ENCODE results near the gene YTHDC2. TPM values are rescaled to one million over a fixed set of nuclear protein-coding genes. Genes with fewer than 3 reads are reported as not detected.

The YTHDC2 gene
- total and polyA plus RNA-seq, 10 of the 15 experiments (the other 5 are each of a cell fraction or from before 2014, with no cell fraction given): 3.8 to 25.8 (median 16.4) TPM

DNA sequence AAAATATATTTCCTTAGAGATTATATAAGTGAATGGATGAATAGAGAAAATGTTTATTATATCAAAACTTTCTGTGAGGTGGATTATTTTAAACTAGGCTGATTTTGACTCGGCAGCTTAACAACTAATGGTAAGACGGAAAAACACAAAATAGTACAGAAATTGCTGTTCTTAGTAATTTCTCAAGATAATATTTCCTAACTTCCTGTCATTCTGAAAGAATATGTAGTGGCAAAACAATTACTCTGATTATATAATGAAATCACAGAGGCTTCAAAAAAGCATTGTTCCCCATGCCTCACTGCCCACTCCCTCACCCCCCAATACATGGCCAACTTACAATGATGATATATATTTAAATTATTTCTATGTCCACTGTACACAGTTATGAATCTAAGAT, 85.4 kb downstream of the YTHDC2 start (continued):
- TF ChIP-seq, protein P1, sequence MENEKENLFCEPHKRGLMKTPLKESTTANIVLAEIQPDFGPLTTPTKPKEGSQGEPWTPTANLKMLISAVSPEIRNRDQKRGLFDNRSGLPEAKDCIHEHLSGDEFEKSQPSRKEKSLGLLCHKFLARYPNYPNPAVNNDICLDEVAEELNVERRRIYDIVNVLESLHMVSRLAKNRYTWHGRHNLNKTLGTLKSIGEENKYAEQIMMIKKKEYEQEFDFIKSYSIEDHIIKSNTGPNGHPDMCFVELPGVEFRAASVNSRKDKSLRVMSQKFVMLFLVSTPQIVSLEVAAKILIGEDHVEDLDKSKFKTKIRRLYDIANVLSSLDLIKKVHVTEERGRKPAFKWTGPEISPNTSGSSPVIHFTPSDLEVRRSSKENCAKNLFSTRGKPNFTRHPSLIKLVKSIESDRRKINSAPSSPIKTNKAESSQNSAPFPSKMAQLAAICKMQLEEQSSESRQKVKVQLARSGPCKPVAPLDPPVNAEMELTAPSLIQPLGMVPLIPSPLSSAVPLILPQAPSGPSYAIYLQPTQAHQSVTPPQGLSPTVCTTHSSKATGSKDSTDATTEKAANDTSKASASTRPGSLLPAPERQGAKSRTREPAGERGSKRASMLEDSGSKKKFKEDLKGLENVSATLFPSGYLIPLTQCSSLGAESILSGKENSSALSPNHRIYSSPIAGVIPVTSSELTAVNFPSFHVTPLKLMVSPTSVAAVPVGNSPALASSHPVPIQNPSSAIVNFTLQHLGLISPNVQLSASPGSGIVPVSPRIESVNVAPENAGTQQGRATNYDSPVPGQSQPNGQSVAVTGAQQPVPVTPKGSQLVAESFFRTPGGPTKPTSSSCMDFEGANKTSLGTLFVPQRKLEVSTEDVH (IDR thresholded peaks at IDR 0.05; ENCODE audit: low read depth, partially characterized antibody): no peak
- TF ChIP-seq NR2C1 (IDR thresholded peaks at IDR 0.05): no peak
- TF ChIP-seq MTA3 (IDR thresholded peaks at IDR 0.05; ENCODE audit: borderline replicate concordance, low read length): no peak
- TF ChIP-seq, protein P2, sequence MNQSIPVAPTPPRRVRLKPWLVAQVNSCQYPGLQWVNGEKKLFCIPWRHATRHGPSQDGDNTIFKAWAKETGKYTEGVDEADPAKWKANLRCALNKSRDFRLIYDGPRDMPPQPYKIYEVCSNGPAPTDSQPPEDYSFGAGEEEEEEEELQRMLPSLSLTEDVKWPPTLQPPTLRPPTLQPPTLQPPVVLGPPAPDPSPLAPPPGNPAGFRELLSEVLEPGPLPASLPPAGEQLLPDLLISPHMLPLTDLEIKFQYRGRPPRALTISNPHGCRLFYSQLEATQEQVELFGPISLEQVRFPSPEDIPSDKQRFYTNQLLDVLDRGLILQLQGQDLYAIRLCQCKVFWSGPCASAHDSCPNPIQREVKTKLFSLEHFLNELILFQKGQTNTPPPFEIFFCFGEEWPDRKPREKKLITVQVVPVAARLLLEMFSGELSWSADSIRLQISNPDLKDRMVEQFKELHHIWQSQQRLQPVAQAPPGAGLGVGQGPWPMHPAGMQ (IDR thresholded peaks at IDR 0.05; ENCODE audit: borderline replicate concordance): no peak
- no peak for TF ChIP-seq EED (IDR thresholded peaks at IDR 0.05; ENCODE audit: low read depth)

DNA sequence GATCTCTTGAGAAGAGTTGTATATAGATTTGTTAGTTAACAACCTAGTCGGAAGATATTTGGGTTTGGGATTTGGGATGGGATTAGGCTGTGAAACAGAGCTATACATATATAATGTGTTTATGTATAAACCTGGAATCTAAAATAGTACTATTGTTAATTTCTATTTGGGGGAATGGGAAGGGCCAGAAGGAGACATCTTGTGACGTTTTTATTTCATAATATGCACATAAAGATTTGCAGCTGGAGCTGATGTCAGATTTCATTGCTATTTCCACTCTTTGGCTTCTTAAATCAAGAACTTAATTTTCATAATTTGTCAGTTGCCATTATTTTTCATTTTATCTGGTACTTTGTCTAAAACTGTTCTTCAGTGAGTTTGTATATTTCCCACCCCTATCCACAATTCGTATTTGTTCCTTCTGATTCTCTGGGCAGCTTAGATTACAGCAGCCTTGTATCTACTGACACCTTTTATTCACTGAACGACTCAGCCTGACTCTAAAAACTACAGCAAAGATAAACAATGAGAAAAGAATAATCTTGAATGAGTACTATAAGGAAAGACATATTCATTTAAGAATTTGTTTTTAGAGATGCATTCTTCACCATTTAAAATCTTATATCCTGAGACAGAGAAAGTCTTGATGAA, 86.9 kb downstream of the YTHDC2 start:
- ChIA-PET RAD21 (ENCODE audit: unreplicated experiment) (interaction anchor here (0.7 to 2.5 kb wide), 3 partner anchors 8 to 604 kb away, joined by 3 to 7 read pairs (median 3); no protein-coding TSS in a partner anchor), POLR2A (no interaction called here), CTCF (interaction anchor here (2.7 to 2.9 kb wide), 2 partner anchors 12 to 605 kb away, joined by 10 to 11 read pairs; no protein-coding TSS in a partner anchor), SMC1A (ENCODE audit: uncharacterized antibody, unreplicated experiment) (interaction anchor here (1.5 to 2.3 kb wide), 2 partner anchors 10 to 11 kb away, joined by 4 to 9 read pairs; no protein-coding TSS in a partner anchor)
- Histone ChIP-seq H3K36me3 (ENCODE audit: control insufficient read depth in 2 of 2, insufficient read depth in 2 of 2, low read length in 1 of 2) (no peaks in the 10 kb centered on the region), H3K4me3 (no peak overlapping the region), H3K79me2 (ENCODE audit: control insufficient read depth, insufficient read depth, low read length) (no peaks in the 10 kb centered on the region), H3K4me1 (ENCODE audit: control insufficient read depth, insufficient read depth, low read length) (no peaks in the 10 kb centered on the region), H3K9me3 (replicated peaks; ENCODE audit: control insufficient read depth, insufficient read depth, low read length) (no peaks in the 10 kb centered on the region), H3K27me3 (replicated peaks in 1 of 2; ENCODE audit: control insufficient read depth in 2 of 2, insufficient read depth in 2 of 2, low read length in 1 of 2) (no peaks in the 10 kb centered on the region), H3K4me2 (ENCODE audit: control insufficient read depth, insufficient read depth) (no peak overlapping the region), H4K20me1 (ENCODE audit: control insufficient read depth, insufficient read depth) (no peaks in the 10 kb centered on the region), H3K27ac (ENCODE audit: control insufficient read depth, insufficient read depth) (no peak overlapping the region), H2AFZ (ENCODE audit: control insufficient read depth, low read depth, low read length) (no peak overlapping the region), H3K9ac (ENCODE audit: control insufficient read depth, insufficient read depth, low read length) (no peak overlapping the region)
- FAIRE-seq (no peak), DNase-seq (ENCODE audit: low read depth, low spot score) (no peak), ATAC-seq (no peak)
- TSS peak; percentile 31 for BruUV-seq (replicated peaks)
- intact Hi-C loops (cut with micrococcal nuclease; ENCODE audit: unreplicated experiment) (loop anchor here (10.0 kb wide), 2 partner anchors 1046 to 1426 kb away; no protein-coding TSS in a partner anchor), in situ Hi-C loops (cut with MboI) (loop anchor here (10.0 kb wide), 1 partner anchor 1046 kb away; no protein-coding TSS in a partner anchor)
- whole genome bisulfite sequencing (ENCODE audit: insufficient coverage, insufficient replicate concordance, low lambda C conversion rate, missing lambda C conversion rate): 54% methylated on average over 4 of the region's 4 CpGs
- TF ChIP-seq CBX5 (IDR thresholded peaks at IDR 0.05; ENCODE audit: low read depth): no peak
- TF ChIP-seq MXI1 (IDR thresholded peaks at IDR 0.05; ENCODE audit: low read depth, low read length): no peak
- no peak for TF ChIP-seq IKZF2 (IDR thresholded peaks at IDR 0.05)
- TF ChIP-seq SIN3A (IDR thresholded peaks at IDR 0.05; ENCODE audit: low read depth, low read length): no peak
- no peak for TF ChIP-seq CHD1 (IDR thresholded peaks at IDR 0.05; ENCODE audit: low read depth, low read length)
- no peak for TF ChIP-seq SIX5 (IDR thresholded peaks at IDR 0.05; ENCODE audit: low read depth, low read length, severe bottlenecking)
- no peak for TF ChIP-seq HDAC2 (IDR thresholded peaks at IDR 0.05)
- no peak for TF ChIP-seq ESRRA (IDR thresholded peaks at IDR 0.05; ENCODE audit: low read length)
- no peak for TF ChIP-seq SREBF1 (IDR thresholded peaks at IDR 0.05; ENCODE audit: low read length)
- no peak for TF ChIP-seq SP1 (IDR thresholded peaks at IDR 0.05; ENCODE audit: low read depth, low read length)
- TF ChIP-seq ASH2L (IDR thresholded peaks at IDR 0.05; ENCODE audit: borderline replicate concordance, low read depth): no peak
- no peak for TF ChIP-seq BHLHE40 (IDR thresholded peaks at IDR 0.05; ENCODE audit: borderline replicate concordance in 1 of 2, low read depth in 2 of 2, low read length in 1 of 2)
- no peak for TF ChIP-seq TCF12 (IDR thresholded peaks at IDR 0.05; ENCODE audit: low read depth, low read length)
- no peak for TF ChIP-seq NR2C2 (IDR thresholded peaks at IDR 0.05; ENCODE audit: borderline replicate concordance, control insufficient read depth, insufficient read length, low read depth)
